Gastroesophageal sphincter (tissue), 3 donors: Measurements from ENCODE around the gene COL5A1.

ENCODE experiments used
- EP300 ChIP-seq: sonication (generic); formaldehyde crosslinking; IDR thresholded peaks from one replicate; pipeline ENCODE4 v1.6.1; 2017; ENCODE audit warnings: antibody characterized with exemption, mild to moderate bottlenecking
- TF ChIP-seq, protein P1 (sequence below), 4 experiments: fragments of 200-600 bp in 2 of 4; fragments of 450-650 bp in 2 of 4; sonication (generic) in 1 of 4; IDR thresholded peaks; one replicate each; pipeline ENCODE4 v1.5.1; 2017 to 2019; ENCODE audit warnings: antibody characterized with exemption in 4 of 4, mild to moderate bottlenecking in 2 of 4, moderate library complexity in 2 of 4

- no peak for TF ChIP-seq EP300
- TF ChIP-seq, protein P1, sequence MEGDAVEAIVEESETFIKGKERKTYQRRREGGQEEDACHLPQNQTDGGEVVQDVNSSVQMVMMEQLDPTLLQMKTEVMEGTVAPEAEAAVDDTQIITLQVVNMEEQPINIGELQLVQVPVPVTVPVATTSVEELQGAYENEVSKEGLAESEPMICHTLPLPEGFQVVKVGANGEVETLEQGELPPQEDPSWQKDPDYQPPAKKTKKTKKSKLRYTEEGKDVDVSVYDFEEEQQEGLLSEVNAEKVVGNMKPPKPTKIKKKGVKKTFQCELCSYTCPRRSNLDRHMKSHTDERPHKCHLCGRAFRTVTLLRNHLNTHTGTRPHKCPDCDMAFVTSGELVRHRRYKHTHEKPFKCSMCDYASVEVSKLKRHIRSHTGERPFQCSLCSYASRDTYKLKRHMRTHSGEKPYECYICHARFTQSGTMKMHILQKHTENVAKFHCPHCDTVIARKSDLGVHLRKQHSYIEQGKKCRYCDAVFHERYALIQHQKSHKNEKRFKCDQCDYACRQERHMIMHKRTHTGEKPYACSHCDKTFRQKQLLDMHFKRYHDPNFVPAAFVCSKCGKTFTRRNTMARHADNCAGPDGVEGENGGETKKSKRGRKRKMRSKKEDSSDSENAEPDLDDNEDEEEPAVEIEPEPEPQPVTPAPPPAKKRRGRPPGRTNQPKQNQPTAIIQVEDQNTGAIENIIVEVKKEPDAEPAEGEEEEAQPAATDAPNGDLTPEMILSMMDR (IDR thresholded peaks at IDR 0.05), result no peak
Measured at GRCh38 chr9:134823623-134824022, 182.0 kb downstream of the COL5A1 start.
